Myocyte (in vitro differentiated cells): Measurements from ENCODE around the gene SDK1. TPM values are rescaled to one million over a fixed set of nuclear protein-coding genes. Genes with fewer than 3 reads are reported as not detected.
"Not testable (repeated sequence)": the region's sequence is repeated elsewhere in the genome, so short reads cannot be mapped to it uniquely, and the experiment has no call there.

Experiments used
- DNase-seq: peaks from one replicate; pipeline ENCODE4 v3.0.0-alpha.2; 2012; ENCODE audit warnings: low read depth
- total RNA-seq: library from RNA; depleted of rRNA; stranded (reverse); fragments of >200 nt; gene quantifications from 2 replicates; pipeline ENCODE4 v1.2.3, GENCODE V29; 2014

Gene SDK1
- total RNA-seq, 1 donor from 2014 or later, result 2.8 TPM

DNA sequence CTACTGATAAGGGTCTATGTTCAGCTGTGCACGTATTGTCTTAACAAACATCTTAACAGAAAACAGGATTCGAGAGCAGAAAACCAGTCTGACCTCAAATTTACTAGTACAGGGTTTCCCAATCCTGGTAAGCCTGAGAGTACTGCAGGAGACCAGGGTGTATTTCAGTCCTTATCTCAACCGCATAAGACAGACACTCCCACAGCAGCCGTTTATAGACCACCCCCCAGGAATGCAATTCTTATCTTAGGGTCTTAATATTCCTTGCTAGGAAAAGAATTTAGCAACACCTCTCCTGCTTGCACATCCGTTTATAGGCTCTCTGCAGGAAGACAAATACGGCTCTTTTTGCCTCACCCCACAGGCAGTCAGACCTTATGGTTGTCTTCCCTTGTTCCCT, 277.3 kb downstream of the SDK1 start:
- DNase-seq, result no peak

DNA sequence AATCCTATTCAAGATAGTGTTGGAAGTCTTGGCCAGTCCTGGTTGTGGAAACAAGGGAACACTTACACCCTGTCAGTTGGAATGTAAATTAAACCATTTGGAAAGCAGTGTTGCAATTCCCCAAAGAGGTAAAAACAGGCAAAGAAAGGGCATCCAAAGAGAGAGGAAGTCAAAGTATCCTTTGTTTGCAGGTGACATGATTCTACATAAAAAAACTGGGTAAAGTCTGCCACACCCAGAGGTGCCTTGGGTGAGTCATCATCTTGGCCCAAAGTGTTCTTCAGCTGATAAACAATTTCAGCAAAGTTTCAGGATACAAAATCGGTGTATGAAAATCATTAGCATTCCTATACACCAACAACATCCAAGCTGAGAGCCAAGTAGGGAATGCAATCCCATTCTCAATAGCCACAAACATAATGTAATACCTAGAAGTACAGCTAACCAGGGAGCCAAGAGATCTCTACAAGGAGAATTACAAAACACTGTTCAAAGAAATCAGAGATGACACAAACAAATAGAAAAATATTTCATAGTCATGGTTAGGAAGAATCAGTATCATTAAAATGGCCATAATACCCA, 278.7 kb downstream of the SDK1 start:
- DNase-seq, result no peak

DNA sequence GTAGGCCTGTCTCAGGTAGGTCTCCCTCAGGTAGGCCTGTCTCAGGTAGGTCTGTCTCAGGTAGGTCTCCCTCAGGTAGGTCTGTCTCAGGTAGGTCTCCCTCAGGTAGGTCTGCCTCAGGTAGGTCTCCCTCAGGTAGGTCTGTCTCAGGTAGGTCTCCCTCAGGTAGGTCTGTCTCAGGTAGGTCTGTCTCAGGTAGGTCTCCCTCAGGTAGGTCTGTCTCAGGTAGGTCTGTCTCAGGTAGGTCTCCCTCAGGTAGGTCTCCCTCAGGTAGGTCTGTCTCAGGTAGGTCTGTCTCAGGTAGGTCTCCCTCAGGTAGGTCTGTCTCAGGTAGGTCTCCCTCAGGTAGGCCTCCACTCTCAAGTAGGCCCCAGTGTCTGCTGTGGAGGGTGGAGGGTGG, 281.1 kb downstream of the SDK1 start:
- DNase-seq, result not testable (repeated sequence)

- no peak for DNase-seq
Measured at GRCh38 chr7:3585826-3586225, 284.8 kb downstream of the SDK1 start.

GRCh38 chr7:3588341-3588740, 287.3 kb downstream of the SDK1 start:
- no peak for DNase-seq

- no peak for DNase-seq
Measured at GRCh38 chr7:3589752-3590151, 288.7 kb downstream of the SDK1 start.

DNA sequence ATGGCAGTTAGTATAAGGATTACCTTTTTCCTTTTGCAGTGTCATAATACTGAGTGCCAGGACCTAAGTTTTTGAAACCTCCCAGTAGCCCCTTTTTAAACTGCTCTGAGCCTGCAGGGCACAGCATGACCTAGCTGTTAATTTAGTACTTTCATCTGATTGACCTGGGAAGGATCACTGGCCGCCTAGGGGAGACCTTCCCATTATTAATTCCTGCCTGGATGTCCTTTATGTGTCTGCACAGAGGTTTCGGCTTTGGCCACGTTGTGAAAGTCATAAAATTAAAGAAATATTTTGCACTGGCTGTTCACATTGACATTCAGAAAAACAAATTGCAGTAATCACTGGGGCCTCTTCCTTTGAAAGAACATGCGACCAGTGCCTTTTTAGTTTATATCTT, 290.2 kb downstream of the SDK1 start:
- no peak for DNase-seq

DNA sequence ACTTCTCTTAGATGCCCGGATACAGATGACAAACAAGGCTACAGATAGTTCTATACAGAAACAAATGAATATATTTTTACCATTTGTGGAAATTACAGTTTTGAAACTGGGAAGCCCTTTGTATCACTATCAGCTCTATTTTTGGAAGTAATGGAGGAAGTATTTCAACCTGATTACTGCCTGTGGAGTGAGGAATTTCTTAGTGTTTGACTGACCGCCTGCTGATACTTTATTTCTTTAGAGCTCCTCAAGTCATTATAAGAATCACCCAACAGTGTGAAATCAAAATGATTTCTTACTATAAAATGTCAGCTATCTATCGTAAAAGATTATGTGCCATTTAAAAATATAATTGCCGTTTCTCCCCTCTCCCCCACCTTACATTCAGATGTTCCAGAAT, 290.9 kb downstream of the SDK1 start:
- no peak for DNase-seq

- no peak for DNase-seq
Measured at GRCh38 chr7:3592401-3593134, 291.5 kb downstream of the SDK1 start.

DNA sequence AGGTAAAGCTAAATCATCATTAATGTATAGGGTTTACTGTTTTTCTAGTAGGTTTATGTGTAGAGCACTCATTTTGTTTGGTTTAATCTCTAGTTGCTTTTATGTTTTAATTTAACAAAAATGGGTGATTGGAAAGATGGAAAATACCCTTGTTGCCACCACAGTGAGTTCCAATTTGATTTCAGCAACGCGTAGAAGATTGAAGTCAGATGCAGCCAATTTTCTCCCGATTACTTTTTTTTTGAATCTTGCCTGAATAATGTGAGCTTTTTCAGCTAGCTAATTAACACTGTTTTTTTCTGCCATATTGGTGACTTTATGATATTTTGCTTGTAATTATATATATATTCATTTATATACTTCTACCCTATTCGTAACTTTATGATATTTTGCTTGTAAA, 293.8 kb downstream of the SDK1 start:
- DNase-seq, result no peak

GRCh38 chr7:3598854-3599253, 297.8 kb downstream of the SDK1 start:
- DNase-seq, result peak; percentile 7

GRCh38 chr7:3605222-3605621, 304.2 kb downstream of the SDK1 start:
- peak; percentile 27 for DNase-seq

DNA sequence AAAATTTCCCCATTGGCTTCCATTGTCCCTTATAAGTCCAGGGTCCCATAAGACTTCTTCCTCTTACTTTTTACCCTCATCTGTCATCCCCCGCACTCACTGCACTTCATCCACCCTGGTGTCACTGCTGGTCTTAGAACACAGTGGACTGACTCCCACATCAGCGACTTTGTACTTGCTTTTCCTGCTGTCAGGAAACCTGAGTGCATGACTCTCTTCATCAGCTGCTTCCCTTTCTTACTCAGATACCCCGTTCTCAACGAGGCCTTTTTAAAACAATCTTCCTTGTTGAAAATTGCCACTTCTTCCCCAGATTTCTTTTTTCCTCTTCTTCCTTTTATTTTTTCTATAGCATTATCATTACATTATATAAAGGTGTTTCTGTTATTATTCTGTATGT, 305.4 kb downstream of the SDK1 start:
- no peak for DNase-seq

DNA sequence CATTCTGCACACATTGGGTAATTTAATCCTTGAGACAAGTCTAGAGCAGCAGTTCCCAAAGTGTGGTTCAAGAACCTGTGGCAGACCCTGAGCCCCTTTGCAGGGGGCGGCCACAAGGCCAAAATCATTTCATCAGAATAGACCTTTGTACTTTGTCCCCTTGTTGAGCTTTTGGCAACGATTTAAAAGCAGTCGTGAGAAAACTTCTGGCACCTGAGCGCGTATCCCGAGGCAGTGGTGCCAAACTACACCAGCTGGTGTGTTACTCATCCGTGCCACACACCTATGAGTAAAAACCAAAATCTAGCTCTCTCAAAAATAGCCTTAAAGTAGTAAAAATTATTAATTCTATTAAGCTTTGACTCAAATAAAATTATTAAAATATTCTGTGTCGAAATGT, 306.8 kb downstream of the SDK1 start:
- no peak for DNase-seq

- no peak for DNase-seq
Measured at GRCh38 chr7:3616306-3616705, 315.3 kb downstream of the SDK1 start.

- no peak for DNase-seq
Measured at GRCh38 chr7:3630081-3630480, 329.0 kb downstream of the SDK1 start.

- no peak for DNase-seq
Measured at GRCh38 chr7:3634396-3634795, 333.3 kb downstream of the SDK1 start.

GRCh38 chr7:3636131-3636860, 335.2 kb downstream of the SDK1 start:
- no peak for DNase-seq

- DNase-seq, result no peak
Measured at GRCh38 chr7:3639253-3639652, 338.2 kb downstream of the SDK1 start.

- no peak for DNase-seq
Measured at GRCh38 chr7:3641582-3641981, 340.5 kb downstream of the SDK1 start.

DNA sequence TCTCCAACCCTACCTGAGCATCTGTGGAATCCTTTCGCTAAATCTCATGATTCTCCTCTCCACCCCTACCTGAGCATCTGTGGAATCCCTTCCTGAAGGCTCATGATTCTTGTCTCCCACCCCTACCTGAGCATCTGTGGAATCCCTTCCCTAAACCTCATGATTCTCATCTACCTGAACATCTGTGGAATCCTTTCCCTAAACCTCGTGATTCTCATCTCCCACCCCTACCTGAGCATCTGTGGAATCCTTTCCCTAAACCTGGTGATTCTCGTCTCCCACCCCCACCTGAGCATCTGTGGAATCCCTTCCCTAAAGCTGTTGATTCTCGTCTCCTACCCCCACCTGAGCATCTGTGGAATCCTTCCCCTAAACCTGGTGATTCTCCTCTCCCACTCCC, 342.0 kb downstream of the SDK1 start:
- DNase-seq, result no peak

DNA sequence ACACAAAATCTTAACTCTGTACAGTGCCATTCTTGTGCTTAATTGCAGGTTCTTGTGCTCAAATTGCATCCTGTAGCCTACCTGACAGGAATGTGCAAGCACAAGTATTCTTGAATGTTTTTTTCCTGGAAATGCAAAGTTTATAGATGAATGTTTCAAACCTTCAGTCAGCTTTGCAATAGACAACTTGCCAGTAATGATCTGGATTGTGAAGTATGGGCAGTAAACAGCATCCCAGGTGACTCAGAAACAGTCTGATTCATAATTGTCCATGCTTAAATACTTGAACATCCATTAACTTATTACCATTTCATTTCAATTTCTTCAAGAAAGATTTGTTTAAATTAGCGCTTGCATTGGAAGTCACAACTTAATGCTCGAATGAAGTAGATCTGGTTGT, 347.2 kb downstream of the SDK1 start:
- no peak for DNase-seq

DNA sequence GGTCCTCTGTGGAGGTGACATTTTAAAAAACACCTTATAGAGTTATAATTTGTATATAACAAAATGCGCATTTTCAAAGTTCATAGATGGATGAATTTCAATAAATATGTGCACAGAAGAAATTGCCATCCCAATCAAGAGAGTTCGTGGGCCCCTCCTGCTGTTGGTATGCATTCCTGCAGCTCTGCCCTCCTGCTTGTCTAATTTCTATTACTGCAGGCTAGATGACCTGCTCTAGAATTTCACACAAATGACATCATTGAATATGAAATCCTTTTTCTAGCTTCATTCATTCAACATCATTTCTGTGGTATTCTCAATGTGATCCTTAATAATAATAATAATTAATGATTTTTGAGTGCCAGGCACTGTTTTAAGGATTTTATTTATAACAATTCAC, 348.2 kb downstream of the SDK1 start:
- DNase-seq, result peak; percentile 41
